ENCODE data around the gene GALNS. TPM values are rescaled to one million over a fixed set of nuclear protein-coding genes. Genes with fewer than 3 reads are reported as not detected.

The GALNS gene
- total and polyA plus RNA-seq, 2 of the 13 experiments (the other 11 are each of a cell fraction or from before 2014, with no cell fraction given): 9.2 to 9.8 TPM

DNA sequence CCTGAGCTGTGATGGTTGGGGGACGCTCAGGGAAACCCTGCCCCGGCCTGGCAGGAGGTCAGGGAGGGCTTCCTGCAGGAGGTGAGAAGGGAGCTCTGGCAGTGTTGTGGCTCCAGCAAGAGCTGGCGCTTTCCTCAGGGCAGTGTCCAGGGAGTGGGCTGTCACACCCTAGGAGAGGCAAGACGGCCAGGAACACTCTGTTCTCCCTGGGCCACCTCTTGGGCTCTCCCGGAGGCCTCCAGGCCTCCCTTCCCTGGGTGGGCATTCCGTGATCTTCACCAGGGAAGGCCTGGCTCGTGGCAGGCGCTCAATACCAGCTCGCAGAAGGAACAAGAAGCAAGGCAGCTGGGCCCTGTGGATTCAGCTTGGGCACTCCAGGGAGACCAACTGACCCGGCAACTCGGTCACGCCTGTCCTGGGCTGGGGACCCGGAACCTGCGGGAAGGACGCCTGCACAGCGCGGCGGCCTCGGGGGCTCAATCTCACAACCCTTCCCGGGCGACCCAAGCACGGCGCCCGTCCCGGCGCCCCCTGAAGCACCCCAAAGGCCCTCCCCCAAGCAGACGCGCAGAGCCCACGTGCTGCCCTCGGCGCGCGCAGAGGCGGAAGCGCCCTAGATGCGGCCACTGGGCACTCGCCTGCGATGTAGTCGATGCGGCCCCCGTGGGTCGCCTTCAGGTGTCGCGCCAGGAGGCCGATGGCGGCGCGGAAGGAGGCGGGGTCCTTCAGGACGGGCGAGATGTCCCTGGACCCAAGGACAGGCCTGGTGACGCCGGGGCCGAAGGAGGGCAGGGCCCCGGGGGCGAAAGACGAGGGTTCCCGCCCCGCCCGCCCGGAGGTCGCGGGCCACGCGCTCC lies 45.6 kb downstream of the GALNS start (continued):
- no peak for TF ChIP-seq NR2F1 (CRISPR knock-in tag; IDR thresholded peaks at IDR 0.05)
- no peak for TF ChIP-seq ZNF790 (CRISPR knock-in tag; IDR thresholded peaks at IDR 0.05; ENCODE audit: borderline replicate concordance)
- no peak for TF ChIP-seq TBX3 (IDR thresholded peaks at IDR 0.05; ENCODE audit: borderline replicate concordance)
- TF ChIP-seq HOXA9 (CRISPR knock-in tag; IDR thresholded peaks at IDR 0.05; ENCODE audit: borderline replicate concordance): no peak
- no peak; the same call in 1 of the 2 replicates for TF ChIP-seq ZNF891 (CRISPR knock-in tag; IDR thresholded peaks at IDR 0.05)
- TF ChIP-seq DNMT1 (CRISPR knock-in tag; IDR thresholded peaks at IDR 0.05): 0 out of 2 replicates have a peak, but pooled peaks have one; percentile 19
- TF ChIP-seq ZNF326 (CRISPR knock-in tag; IDR thresholded peaks at IDR 0.05; ENCODE audit: borderline replicate concordance): no peak
- TF ChIP-seq ARHGAP35 (CRISPR knock-in tag; IDR thresholded peaks at IDR 0.05; ENCODE audit: borderline replicate concordance): peak; percentile 90; the same call in 1 of the 2 replicates
- TF ChIP-seq ZSCAN12 (CRISPR knock-in tag; IDR thresholded peaks at IDR 0.05): peak; percentile 86; the same call in 1 of the 2 replicates
- TF ChIP-seq ZNF343 (CRISPR knock-in tag; IDR thresholded peaks at IDR 0.05): no peak
- TF ChIP-seq ATF7 (IDR thresholded peaks at IDR 0.05): no peak
- TF ChIP-seq ATF7 (CRISPR knock-in tag; IDR thresholded peaks at IDR 0.05): 0 out of 2 replicates have a peak, but pooled peaks have one; percentile 53
- TF ChIP-seq CBX1 (IDR thresholded peaks at IDR 0.05; ENCODE audit: low read depth): peak; percentile 47
- no peak for TF ChIP-seq ZNF644 (CRISPR knock-in tag; IDR thresholded peaks at IDR 0.05; ENCODE audit: low read depth)
- no peak for TF ChIP-seq TAF15 (IDR thresholded peaks at IDR 0.05; ENCODE audit: low read depth, low read length, poor library complexity, severe bottlenecking)
- no peak for TF ChIP-seq TFAP4 (IDR thresholded peaks at IDR 0.05; ENCODE audit: borderline replicate concordance, low read depth)
- TF ChIP-seq, protein P1, sequence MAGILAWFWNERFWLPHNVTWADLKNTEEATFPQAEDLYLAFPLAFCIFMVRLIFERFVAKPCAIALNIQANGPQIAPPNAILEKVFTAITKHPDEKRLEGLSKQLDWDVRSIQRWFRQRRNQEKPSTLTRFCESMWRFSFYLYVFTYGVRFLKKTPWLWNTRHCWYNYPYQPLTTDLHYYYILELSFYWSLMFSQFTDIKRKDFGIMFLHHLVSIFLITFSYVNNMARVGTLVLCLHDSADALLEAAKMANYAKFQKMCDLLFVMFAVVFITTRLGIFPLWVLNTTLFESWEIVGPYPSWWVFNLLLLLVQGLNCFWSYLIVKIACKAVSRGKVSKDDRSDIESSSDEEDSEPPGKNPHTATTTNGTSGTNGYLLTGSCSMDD (CRISPR knock-in tag; IDR thresholded peaks at IDR 0.05): no peak
- TF ChIP-seq ATF1 (CRISPR knock-in tag; IDR thresholded peaks at IDR 0.05): no peak
- no peak for TF ChIP-seq HNRNPUL1 (IDR thresholded peaks at IDR 0.05; ENCODE audit: low read depth, low read length)
- 0 out of 2 replicates have a peak, but pooled peaks have one; percentile 14 for TF ChIP-seq MIER2 (CRISPR knock-in tag; IDR thresholded peaks at IDR 0.05)
- TF ChIP-seq MTA1 (CRISPR knock-in tag; IDR thresholded peaks at IDR 0.05; ENCODE audit: borderline replicate concordance): no peak
- TF ChIP-seq SMAD1 (CRISPR knock-in tag; IDR thresholded peaks at IDR 0.05; ENCODE audit: borderline replicate concordance, low read depth): no peak; the same call in 1 of the 2 replicates
- TF ChIP-seq MTF2 (CRISPR knock-in tag; IDR thresholded peaks at IDR 0.05; ENCODE audit: borderline replicate concordance): 0 out of 2 replicates have a peak, but pooled peaks have one; percentile 14
- no peak; a peak in 2 of 4 replicates for TF ChIP-seq HMGXB4 (CRISPR knock-in tag; IDR thresholded peaks at IDR 0.05; ENCODE audit: borderline replicate concordance in 1 of 2, low read depth in 1 of 2)
- TF ChIP-seq FIP1L1 (IDR thresholded peaks at IDR 0.05; ENCODE audit: borderline replicate concordance, insufficient read depth, low read depth, low read length): no peak
- TF ChIP-seq TAF1 (CRISPR knock-in tag; IDR thresholded peaks at IDR 0.05): no peak
